Right lobe of liver (tissue), 6 donors: ENCODE results near the gene SLC5A3. TPM values are rescaled to one million over a fixed set of nuclear protein-coding genes. Genes with fewer than 3 reads are reported as not detected.

ENCODE experiments used
- ATAC-seq, 4 donors: fragments of 200-7000 bp; cut with Tn5 transposase; one replicate each; pipeline ENCODE4 v1.9.1; 2020; ENCODE audit warnings: mild to moderate bottlenecking in 4 of 4, moderate library complexity in 4 of 4
- DNase-seq, 3 donors: peaks; one replicate each; pipeline ENCODE4 v3.0.0-alpha.2; 2020
- H3K27ac ChIP-seq, 3 donors: fragments of 200-600 bp; one replicate each; pipeline ENCODE4 v1.8.0; 2022
- H3K27me3 ChIP-seq, 2 donors: fragments of 200-600 bp; one replicate each; pipeline ENCODE4 v1.8.0; 2022
- H3K36me3 ChIP-seq, 4 donors: fragments of 200-600 bp; sonication (generic) in 1 of 4; one replicate each; pipeline versions ENCODE4 v1.5.1 to v1.8.0; 2017 to 2022; ENCODE audit warnings: control low read depth in 1 of 4
- H3K4me1 ChIP-seq, 4 donors: fragments of 200-600 bp; sonication (generic) in 1 of 4; one replicate each; pipeline versions ENCODE4 v1.5.1 to v1.8.0; 2017 to 2022; ENCODE audit warnings: control low read depth in 1 of 4
- H3K4me3 ChIP-seq, 3 donors: fragments of 200-600 bp; one replicate each; pipeline ENCODE4 v1.8.0; 2022
- H3K9me3 ChIP-seq, 4 donors: fragments of 200-600 bp; sonication (generic) in 1 of 4; one replicate each; pipeline versions ENCODE4 v1.5.1 to v1.8.0; 2017 to 2022; ENCODE audit warnings: control low read depth in 1 of 4
- CTCF ChIP-seq, 4 donors: fragments of 200-600 bp in 3 of 4; fragments of 450-650 bp in 1 of 4; IDR thresholded peaks; one replicate each; pipeline versions ENCODE4 v1.5.1 to v1.8.0; 2016 to 2022; ENCODE audit warnings: antibody characterized with exemption in 4 of 4, mild to moderate bottlenecking in 2 of 4
- POLR2A ChIP-seq: fragments of 450-650 bp; IDR thresholded peaks from one replicate; pipeline ENCODE4 v1.6.1; 2017; ENCODE audit warnings: antibody characterized with exemption, mild to moderate bottlenecking
- WGBS: methylation state at CpG from one replicate; pipeline ENCODE4 v1.1.6; 2018; ENCODE audit warnings: low coverage, low lambda C conversion rate; ENCODE audit not compliant: insufficient coverage; ENCODE audit errors: missing lambda C conversion rate; 5-methylcytosine and 5-hydroxymethylcytosine counted together
- intact Hi-C, 2 donors: fragments of 100-400 bp; cut with DNase I; formaldehyde crosslinking; loops; one replicate each; pipeline versions ENCODE4 v1.11.2 to v1.14.1; 2022
- total RNA-seq, 6 experiments: library from RNA; depleted of rRNA in 2 of 6; stranded (reverse); fragments of >200 nt in 2 of 6; fragmentation: NEBNext Ultra II Directional in 3 of 6; extraction: Animal tissue kit (Norgen Biotek cat#: 25700) in 3 of 6; gene quantifications; one replicate each; pipeline versions ENCODE4 v1.1.0 to v1.2.4, GENCODE V29; 2016 to 2023
- donor health status: DM: no; HTN: yes; CAD: no.
- donor health status: DM: no; HTN: no; CAD: no.
- donor health status: DM: no; HTN: no; CAD: no.
- donor health status: DM: no; HTN: yes; CAD: no.
- donor health status: DM: no; HTN: yes; CAD: no.

Gene SLC5A3
- total RNA-seq, 6 experiments from 2014 or later, result 8.0 to 12.7 (median 10.1) TPM

GRCh38 chr21:34091607-34092006 is 18.2 kb downstream of the SLC5A3 start:
- no peak for DNase-seq
- 80% methylated on average over 2 of the region's 2 CpGs for WGBS
- TF ChIP-seq POLR2A (no peak), CTCF (IDR thresholded peaks at IDR 0.05) (peak; percentile 17 to 28 (median 24))
- Histone ChIP-seq H3K9me3 (no peaks in the 10 kb centered on the region), H3K36me3 (no peaks in the 10 kb centered on the region), H3K27me3 (no peaks in the 10 kb centered on the region), H3K27ac (no peak overlapping the region), H3K4me1 (peaks cover 0 to 20% (median 2%) of the 10 kb centered on the region in 4 donors), H3K4me3 (no peak overlapping the region)
- intact Hi-C loops, result no loop called here
- no peak for ATAC-seq

- no peak for ATAC-seq
- no peak overlapping the region for H3K27ac ChIP-seq
- H3K9me3 ChIP-seq, result no peaks in the 10 kb centered on the region
- no peak for DNase-seq
- TF ChIP-seq POLR2A (no peak), CTCF (IDR thresholded peaks at IDR 0.05) (no peak)
- H3K36me3 ChIP-seq, result no peaks in the 10 kb centered on the region
- H3K4me1 ChIP-seq, result peaks cover 0 to 17% (median 2%) of the 10 kb centered on the region in 4 donors
- intact Hi-C loops, result no loop called here
- WGBS, result 45% methylated on average over 6 of the region's 6 CpGs
- no peaks in the 10 kb centered on the region for H3K27me3 ChIP-seq
- H3K4me3 ChIP-seq, result no peak overlapping the region
These were observed 19.0 kb downstream of the SLC5A3 start for GRCh38 chr21:34092262-34092921.

GRCh38 chr21:34093083-34093482 is 19.7 kb downstream of the SLC5A3 start:
- intact Hi-C loops, result no loop called here
- H3K4me3 ChIP-seq, result no peak overlapping the region
- H3K27me3 ChIP-seq, result no peaks in the 10 kb centered on the region
- ATAC-seq (no peak), DNase-seq (no peak)
- no peak for TF ChIP-seq CTCF (IDR thresholded peaks at IDR 0.05)
- TF ChIP-seq POLR2A, result no peak
- WGBS, result 89% methylated on average over 3 of the region's 3 CpGs
- no peaks in the 10 kb centered on the region for H3K9me3 ChIP-seq
- H3K27ac ChIP-seq, result no peak overlapping the region
- H3K36me3 ChIP-seq, result no peaks in the 10 kb centered on the region
- peaks cover 0 to 17% (median 2%) of the 10 kb centered on the region in 4 donors for H3K4me1 ChIP-seq

- no peaks in the 10 kb centered on the region for H3K36me3 ChIP-seq
- ATAC-seq (peak; percentile 93 to 95 (median 94)), DNase-seq (no peak)
- TF ChIP-seq CTCF (IDR thresholded peaks at IDR 0.05) (no peak), POLR2A (no peak)
- H3K9me3 ChIP-seq, result no peaks in the 10 kb centered on the region
- H3K4me1 ChIP-seq, result peaks cover 0 to 8% (median 2%) of the 10 kb centered on the region in 4 donors
- no peaks in the 10 kb centered on the region for H3K27me3 ChIP-seq
- 32% methylated on average over 5 of the region's 7 CpGs for WGBS
- no peak overlapping the region for H3K4me3 ChIP-seq
- peak overlapping the region in 2 of 3 donors; percentile 18 to 57 for H3K27ac ChIP-seq
- intact Hi-C loops, result no loop called here
These were observed 21.6 kb downstream of the SLC5A3 start for GRCh38 chr21:34094949-34095348.
